ENCODE results near the gene PARD3.

Gene PARD3

GRCh38 chr10:34160595-34160994 is 654.5 kb downstream of the PARD3 start:
- H3K4me3 ChIP-seq (ENCODE audit: low read depth, low read length) = no peak overlapping the region
- no peak for TF ChIP-seq CTCF (IDR thresholded peaks at IDR 0.05; ENCODE audit: insufficient read depth, low read depth, low read length, missing control alignments)

GRCh38 chr10:34157501-34157900 is 657.6 kb downstream of the PARD3 start:
- no peak for TF ChIP-seq CTCF (IDR thresholded peaks at IDR 0.05; ENCODE audit: insufficient read depth, low read depth, low read length, missing control alignments)
- H3K4me3 ChIP-seq (ENCODE audit: low read depth, low read length) = no peak overlapping the region
- no peak for DNase-seq (ENCODE audit: low read depth)

More at GRCh38 chr10:34160595-34160994, 654.5 kb downstream of the PARD3 start:
- no peak for DNase-seq (ENCODE audit: low read depth)

- no peak for TF ChIP-seq CTCF (IDR thresholded peaks at IDR 0.05; ENCODE audit: insufficient read depth, low read depth, low read length, missing control alignments)
- no peak overlapping the region for H3K4me3 ChIP-seq (ENCODE audit: low read depth, low read length)
- no peak for DNase-seq (ENCODE audit: low read depth)
These were observed 658.2 kb downstream of the PARD3 start for GRCh38 chr10:34156781-34157425.

- TF ChIP-seq CTCF (IDR thresholded peaks at IDR 0.05; ENCODE audit: insufficient read depth, low read depth, low read length, missing control alignments) = no peak
- DNase-seq (ENCODE audit: low read depth) = no peak
- H3K4me3 ChIP-seq (ENCODE audit: low read depth, low read length) = no peak overlapping the region
These were observed 659.3 kb downstream of the PARD3 start for GRCh38 chr10:34155812-34156211.

- no peak for TF ChIP-seq CTCF (IDR thresholded peaks at IDR 0.05; ENCODE audit: insufficient read depth, low read depth, low read length, missing control alignments)
- DNase-seq (ENCODE audit: low read depth) = no peak
- H3K4me3 ChIP-seq (ENCODE audit: low read depth, low read length) = no peak overlapping the region
These were observed 660.7 kb downstream of the PARD3 start for GRCh38 chr10:34154383-34154900.

- no peak overlapping the region for H3K4me3 ChIP-seq (ENCODE audit: low read depth, low read length)
- no peak for DNase-seq (ENCODE audit: low read depth)
- no peak for TF ChIP-seq CTCF (IDR thresholded peaks at IDR 0.05; ENCODE audit: insufficient read depth, low read depth, low read length, missing control alignments)
These were observed 661.3 kb downstream of the PARD3 start for GRCh38 chr10:34153663-34154382.
